Hindlimb muscle (tissue), 1 donor: Measurements from ENCODE around the gene PTPRN2. TPM values are rescaled to one million over a fixed set of nuclear protein-coding genes. Genes with fewer than 3 reads are reported as not detected.
"Not testable (repeated sequence)": the region's sequence is repeated elsewhere in the genome, so short reads cannot be mapped to it uniquely, and the experiment has no call there.

ENCODE experiments used
- DNase-seq: peaks from one replicate; pipeline ENCODE4 v3.0.0-alpha.2; 2013
- polyA plus RNA-seq: library from polyadenylated mRNA; unstranded; fragments of 120-200 nt; gene quantifications from one replicate; pipeline ENCODE4 v1.2.1, GENCODE V29; 2013; ENCODE audit not compliant: insufficient read length

PTPRN2 gene
- polyA plus RNA-seq, 1 donor, result 2.0 TPM

- DNase-seq, result no peak
Observed at GRCh38 chr7:158361326-158361946, 226.2 kb downstream of the PTPRN2 start.

- no peak for DNase-seq
Observed at GRCh38 chr7:158358926-158359645, 228.5 kb downstream of the PTPRN2 start.

- no peak for DNase-seq
Observed at GRCh38 chr7:158357898-158358821, 229.5 kb downstream of the PTPRN2 start.

GRCh38 chr7:158357106-158357897, 230.3 kb downstream of the PTPRN2 start:
- no peak for DNase-seq

GRCh38 chr7:158356454-158356853, 231.2 kb downstream of the PTPRN2 start:
- no peak for DNase-seq

GRCh38 chr7:158355456-158356065, 232.1 kb downstream of the PTPRN2 start:
- DNase-seq, result no peak

GRCh38 chr7:158354861-158355260, 232.8 kb downstream of the PTPRN2 start:
- no peak for DNase-seq

- no peak for DNase-seq
Observed at GRCh38 chr7:158353606-158354570, 233.7 kb downstream of the PTPRN2 start.

- DNase-seq, result not testable (repeated sequence)
Observed at GRCh38 chr7:158351899-158352729, 235.5 kb downstream of the PTPRN2 start.

- DNase-seq, result no peak
Observed at GRCh38 chr7:158351481-158351880, 236.1 kb downstream of the PTPRN2 start.

GRCh38 chr7:158351051-158351450, 236.6 kb downstream of the PTPRN2 start:
- no peak for DNase-seq

GRCh38 chr7:158350166-158350900, 237.3 kb downstream of the PTPRN2 start:
- DNase-seq, result no peak

GRCh38 chr7:158348446-158348845, 239.2 kb downstream of the PTPRN2 start:
- no peak for DNase-seq

GRCh38 chr7:158348039-158348438, 239.6 kb downstream of the PTPRN2 start:
- not testable (repeated sequence) for DNase-seq

GRCh38 chr7:158345731-158346130, 241.9 kb downstream of the PTPRN2 start:
- DNase-seq, result no peak

GRCh38 chr7:158344706-158345300, 242.8 kb downstream of the PTPRN2 start:
- DNase-seq, result no peak

GRCh38 chr7:158343936-158344455, 243.6 kb downstream of the PTPRN2 start:
- no peak for DNase-seq

GRCh38 chr7:158343526-158343925, 244.1 kb downstream of the PTPRN2 start:
- DNase-seq, result no peak
